Right ventricle myocardium superior (tissue), 1 donor: ENCODE data around the gene ELOVL3. TPM values are rescaled to one million over a fixed set of nuclear protein-coding genes. Genes with fewer than 3 reads are reported as not detected.
"Not testable (repeated sequence)": the region's sequence is repeated elsewhere in the genome, so short reads cannot be mapped to it uniquely, and the experiment has no call there.

Experiments
- ATAC-seq: fragments of 200-7000 bp; cut with Tn5 transposase; one replicate; pipeline ENCODE4 v1.9.1; 2020; ENCODE audit warnings: mild to moderate bottlenecking; ENCODE audit not compliant: poor library complexity
- DNase-seq: peaks from one replicate; pipeline ENCODE4 v3.0.0-alpha.2; 2020
- intact Hi-C: fragments of 100-400 bp; cut with DNase I; formaldehyde crosslinking; loops from one replicate; pipeline ENCODE4 v1.11.2; 2022
- long read RNA-seq: library from polyadenylated mRNA; unstranded; transcript quantifications from one replicate; pipeline ENCODE4 v2.0.0, GENCODE V29; 2021
- total RNA-seq: library from RNA; stranded (reverse); fragmentation: NEBNext Ultra II Directional; extraction: Animal tissue kit (Norgen Biotek cat#: 25700); gene quantifications from one replicate; pipeline ENCODE4 v1.2.1, GENCODE V29; 2021
- donor health status: DM: no; HTN: yes; CAD: no; lungs with severe emphysema.

The ELOVL3 gene
- 0.22 TPM for total RNA-seq
- long read RNA-seq = 0 reads

GRCh38 chr10:102225646-102226541, at the start of gene ELOVL3:
Gene ELOVL3 (plus strand): TSS chr10:102226299. CDS start chr10:102226549, 250 bp downstream.
- intact Hi-C loops = loop anchor here (5.0 kb wide), 2 partner anchors 59 to 171 kb away; partner anchors contain the start of gene NFKB2
- DNase-seq = peak; percentile 97
- peak; percentile 96 for ATAC-seq

- intact Hi-C loops = no loop called here
- ATAC-seq (no peak), DNase-seq (no peak)
Measured at GRCh38 chr10:102184606-102185005, 41.5 kb upstream of the ELOVL3 start.

- no peak for DNase-seq
- no peak for ATAC-seq
- intact Hi-C loops = no loop called here
Measured at GRCh38 chr10:102185272-102185671, 40.8 kb upstream of the ELOVL3 start.

- DNase-seq (no peak), ATAC-seq (peak; percentile 58)
- intact Hi-C loops = no loop called here
Measured at GRCh38 chr10:102185811-102186527, 40.1 kb upstream of the ELOVL3 start.

- ATAC-seq = no peak
- no peak for DNase-seq
- intact Hi-C loops = no loop called here
Measured at GRCh38 chr10:102188298-102188940, 37.7 kb upstream of the ELOVL3 start.

- DNase-seq, intact Hi-C loops, ATAC-seq: not testable (repeated sequence)
Measured at GRCh38 chr10:102188941-102189898, 36.9 kb upstream of the ELOVL3 start.

GRCh38 chr10:102191956-102192355, 34.1 kb upstream of the ELOVL3 start:
- no peak for DNase-seq
- ATAC-seq = no peak
- intact Hi-C loops = no loop called here

GRCh38 chr10:102195296-102195870, 30.7 kb upstream of the ELOVL3 start:
- no peak for DNase-seq
- intact Hi-C loops = no loop called here
- no peak for ATAC-seq

GRCh38 chr10:102196893-102197292, 29.2 kb upstream of the ELOVL3 start:
- intact Hi-C loops = no loop called here
- ATAC-seq (no peak), DNase-seq (no peak)

- intact Hi-C loops = no loop called here
- DNase-seq (no peak), ATAC-seq (no peak)
Measured at GRCh38 chr10:102198027-102198426, 28.1 kb upstream of the ELOVL3 start.

GRCh38 chr10:102200751-102201640, 25.1 kb upstream of the ELOVL3 start:
- no peak for DNase-seq
- intact Hi-C loops = no loop called here
- no peak for ATAC-seq

- ATAC-seq = no peak
- no peak for DNase-seq
- intact Hi-C loops = no loop called here
Measured at GRCh38 chr10:102202386-102202785, 23.7 kb upstream of the ELOVL3 start.

- intact Hi-C loops = no loop called here
- peak; percentile 43 for ATAC-seq
Measured at GRCh38 chr10:102208311-102209035, 17.6 kb upstream of the ELOVL3 start.

GRCh38 chr10:102211615-102212299, 14.3 kb upstream of the ELOVL3 start:
- no peak for DNase-seq
- intact Hi-C loops = no loop called here
- ATAC-seq = no peak

More at GRCh38 chr10:102208311-102209035, 17.6 kb upstream of the ELOVL3 start:
- DNase-seq = no peak

GRCh38 chr10:102213599-102213998, 12.5 kb upstream of the ELOVL3 start:
- ATAC-seq, DNase-seq, intact Hi-C loops: not testable (repeated sequence)

GRCh38 chr10:102219370-102219769, 6.7 kb upstream of the ELOVL3 start:
- ATAC-seq (no peak), DNase-seq (no peak)
- intact Hi-C loops = no loop called here
